Measurements from ENCODE around the gene SNTG2.

SNTG2 gene

GRCh38 chr2:974502-974901 lies 23.9 kb downstream of the SNTG2 start:
- no peak for DNase-seq (ENCODE audit: low read depth)
- H3K4me3 ChIP-seq (ENCODE audit: low read length), result no peak overlapping the region
- TF ChIP-seq, protein P1, sequence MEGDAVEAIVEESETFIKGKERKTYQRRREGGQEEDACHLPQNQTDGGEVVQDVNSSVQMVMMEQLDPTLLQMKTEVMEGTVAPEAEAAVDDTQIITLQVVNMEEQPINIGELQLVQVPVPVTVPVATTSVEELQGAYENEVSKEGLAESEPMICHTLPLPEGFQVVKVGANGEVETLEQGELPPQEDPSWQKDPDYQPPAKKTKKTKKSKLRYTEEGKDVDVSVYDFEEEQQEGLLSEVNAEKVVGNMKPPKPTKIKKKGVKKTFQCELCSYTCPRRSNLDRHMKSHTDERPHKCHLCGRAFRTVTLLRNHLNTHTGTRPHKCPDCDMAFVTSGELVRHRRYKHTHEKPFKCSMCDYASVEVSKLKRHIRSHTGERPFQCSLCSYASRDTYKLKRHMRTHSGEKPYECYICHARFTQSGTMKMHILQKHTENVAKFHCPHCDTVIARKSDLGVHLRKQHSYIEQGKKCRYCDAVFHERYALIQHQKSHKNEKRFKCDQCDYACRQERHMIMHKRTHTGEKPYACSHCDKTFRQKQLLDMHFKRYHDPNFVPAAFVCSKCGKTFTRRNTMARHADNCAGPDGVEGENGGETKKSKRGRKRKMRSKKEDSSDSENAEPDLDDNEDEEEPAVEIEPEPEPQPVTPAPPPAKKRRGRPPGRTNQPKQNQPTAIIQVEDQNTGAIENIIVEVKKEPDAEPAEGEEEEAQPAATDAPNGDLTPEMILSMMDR (IDR thresholded peaks at IDR 0.05; ENCODE audit: insufficient read depth, low read depth, low read length, missing control alignments), result no peak

DNA sequence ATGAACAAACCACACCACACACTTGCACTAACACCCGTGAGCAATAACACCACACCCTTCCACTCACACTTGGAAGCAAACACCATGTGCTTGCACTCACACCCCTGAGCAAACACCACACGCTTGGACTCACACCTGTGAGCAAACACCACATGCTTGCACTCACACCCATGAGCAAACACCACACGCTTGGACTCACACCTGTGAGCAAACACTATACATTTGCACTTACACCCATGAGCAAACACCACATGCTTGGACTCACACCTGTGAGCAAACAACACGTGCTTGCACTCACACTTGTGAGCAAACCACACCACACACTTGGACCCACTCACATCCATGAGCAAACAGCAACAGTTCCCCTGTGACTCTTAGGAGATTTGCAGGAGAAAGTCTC lies 24.4 kb downstream of the SNTG2 start:
- H3K4me3 ChIP-seq (ENCODE audit: low read length), result no peak overlapping the region
- TF ChIP-seq, protein P1 (IDR thresholded peaks at IDR 0.05; ENCODE audit: insufficient read depth, low read depth, low read length, missing control alignments), result no peak

DNA sequence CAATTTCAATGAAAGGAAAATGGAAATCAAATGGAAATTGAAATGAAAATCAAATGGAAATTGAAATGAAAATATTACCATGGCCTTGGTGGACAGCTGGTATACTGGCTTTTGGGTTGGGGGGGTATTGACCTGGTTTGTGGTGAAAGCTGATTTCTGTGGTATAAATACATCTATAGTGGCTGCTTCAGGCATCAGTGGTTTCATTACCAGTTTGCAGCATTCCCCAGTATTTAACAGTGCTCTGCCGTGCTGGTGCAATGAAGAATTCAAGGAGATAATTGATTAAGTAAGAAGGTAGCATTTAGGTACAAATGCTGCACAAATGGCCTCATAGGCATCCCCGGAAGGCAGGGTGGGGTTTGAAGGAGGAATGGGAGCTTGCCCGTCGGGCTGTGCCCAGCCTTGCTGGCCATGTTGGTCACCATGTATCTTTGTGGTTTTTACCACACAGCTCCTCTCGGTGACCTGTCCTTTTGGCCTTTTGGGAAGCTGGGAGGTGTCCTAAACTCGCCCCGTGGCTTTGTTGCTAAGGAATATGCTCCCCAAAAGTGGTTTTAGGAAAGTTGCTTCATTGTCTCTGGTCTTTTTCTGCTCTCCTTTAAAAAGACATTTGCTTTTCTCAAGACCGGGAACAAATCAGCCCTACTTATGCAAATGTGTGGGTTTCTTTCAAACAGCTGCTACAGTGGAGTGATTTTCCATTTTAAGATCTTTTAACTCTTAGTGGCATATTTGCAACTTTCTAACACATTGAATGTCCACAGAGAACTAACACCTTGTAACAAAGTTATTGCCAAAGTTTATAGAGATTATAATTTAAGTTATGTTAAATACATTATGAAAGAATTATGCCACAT lies 28.6 kb downstream of the SNTG2 start:
- TF ChIP-seq, protein P1 (IDR thresholded peaks at IDR 0.05; ENCODE audit: insufficient read depth, low read depth, low read length, missing control alignments), result no peak
- no peak for DNase-seq (ENCODE audit: low read depth)
- no peak overlapping the region for H3K4me3 ChIP-seq (ENCODE audit: low read length)

More for the DNA sequence above, 24.4 kb downstream of the SNTG2 start:
- DNase-seq (ENCODE audit: low read depth), result no peak

- DNase-seq (ENCODE audit: low read depth), result no peak
- TF ChIP-seq, protein P1 (IDR thresholded peaks at IDR 0.05; ENCODE audit: insufficient read depth, low read depth, low read length, missing control alignments), result no peak
- H3K4me3 ChIP-seq (ENCODE audit: low read length), result no peak overlapping the region
These were observed 29.5 kb downstream of the SNTG2 start for GRCh38 chr2:980176-980575.

- TF ChIP-seq, protein P1 (IDR thresholded peaks at IDR 0.05; ENCODE audit: insufficient read depth, low read depth, low read length, missing control alignments), result no peak
- DNase-seq (ENCODE audit: low read depth), result no peak
- no peak overlapping the region for H3K4me3 ChIP-seq (ENCODE audit: low read length)
These were observed 30.6 kb downstream of the SNTG2 start for GRCh38 chr2:981258-981657.

DNA sequence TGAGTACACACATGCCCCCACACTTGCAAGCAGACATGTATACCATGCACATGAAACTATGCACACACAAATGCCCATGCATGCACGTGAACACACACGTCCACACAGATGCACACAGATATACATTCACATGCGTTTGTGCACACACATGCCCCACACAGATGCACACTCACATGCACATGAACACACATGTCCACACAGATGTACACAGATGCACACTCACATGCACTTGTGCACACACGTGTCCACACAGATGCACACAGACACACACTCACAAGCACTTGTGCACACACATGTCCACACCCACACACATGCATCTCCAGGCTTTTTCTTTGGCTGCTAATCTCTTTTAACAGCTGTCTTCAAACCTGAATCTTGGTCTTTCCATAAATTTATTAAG lies 31.1 kb downstream of the SNTG2 start:
- no peak overlapping the region for H3K4me3 ChIP-seq (ENCODE audit: low read length)
- TF ChIP-seq, protein P1 (IDR thresholded peaks at IDR 0.05; ENCODE audit: insufficient read depth, low read depth, low read length, missing control alignments), result no peak
- DNase-seq (ENCODE audit: low read depth), result no peak

Measured in epithelial cell of esophagus (primary cell).